OCI-LY3 (cell line): Measurements from ENCODE around the gene LRP5.

Experiments
- H2AFZ ChIP-seq: fragments of 200-600, 300-600 bp; shearing (Covaris generic); 2 replicates; pipeline ENCODE4 v1.6.0; 2014; ENCODE audit warnings: antibody characterized with exemption, low read depth, low read length
- H3K27ac ChIP-seq: fragments of 200-600, 300-600 bp; sonication (generic); 2 replicates; pipeline ENCODE4 v1.5.1; 2014; ENCODE audit warnings: mild to moderate bottlenecking, low read length, moderate library complexity, mixed read lengths
- H3K27me3 ChIP-seq: fragments of 200-600, 300-600 bp; sonication (generic); 2 replicates; pipeline ENCODE4 v1.6.1; 2014; ENCODE audit warnings: low read depth, low read length, mixed read lengths
- H3K36me3 ChIP-seq: fragments of 200-600, 300-600 bp; sonication (generic); replicated peaks from 2 replicates; pipeline ENCODE3; 2014; ENCODE audit warnings: low read depth, low read length, mixed read lengths
- H3K4me1 ChIP-seq: fragments of 300-600, 200-600 bp; sonication (generic); 2 replicates; pipeline ENCODE4 v1.6.1; 2014; ENCODE audit warnings: low read length, mixed read lengths
- H3K4me2 ChIP-seq: fragments of 200-600, 300-600 bp; sonication (generic); 2 replicates; pipeline ENCODE4 v1.6.1; 2014; ENCODE audit warnings: low read length, mixed read lengths
- H3K4me3 ChIP-seq: fragments of 300-600, 200-600 bp; sonication (generic); 2 replicates; pipeline ENCODE4 v1.5.1; 2014; ENCODE audit warnings: antibody characterized with exemption, mild to moderate bottlenecking, low read length, moderate library complexity
- H3K79me2 ChIP-seq: fragments of 300-600, 200-600 bp; shearing (Covaris generic); 2 replicates; pipeline ENCODE4 v1.6.1; 2014; ENCODE audit warnings: mild to moderate bottlenecking, low read length, mixed read lengths
- H3K9ac ChIP-seq: fragments of 300-600, 200-600 bp; shearing (Covaris generic); 2 replicates; pipeline ENCODE4 v1.6.0; 2014; ENCODE audit warnings: mild to moderate bottlenecking, low read length, moderate library complexity
- H3K9me3 ChIP-seq: fragments of 200-600, 300-600 bp; shearing (Covaris generic); 2 replicates; pipeline ENCODE4 v1.6.1; 2014; ENCODE audit warnings: low read length, mixed read lengths; ENCODE audit not compliant: insufficient read depth
- H4K20me1 ChIP-seq: fragments of 200-600, 300-600 bp; sonication (generic); 2 replicates; pipeline ENCODE4 v1.6.1; 2016; ENCODE audit warnings: low read length, mixed read lengths; ENCODE audit not compliant: insufficient read depth
- EZH2phosphoT487 ChIP-seq: fragments of 200-600 bp; shearing (Covaris generic); IDR thresholded peaks from 2 replicates; pipeline ENCODE4 v1.6.1; 2018; ENCODE audit warnings: antibody characterized with exemption, mixed run types, low read depth
- TF ChIP-seq, protein P1 (sequence below): fragments of 200-600, 300-600 bp; sonication (generic); IDR thresholded peaks from 2 replicates; pipeline ENCODE4 v1.5.1; 2014; ENCODE audit warnings: antibody characterized with exemption, low read length, low read depth

Gene LRP5

DNA sequence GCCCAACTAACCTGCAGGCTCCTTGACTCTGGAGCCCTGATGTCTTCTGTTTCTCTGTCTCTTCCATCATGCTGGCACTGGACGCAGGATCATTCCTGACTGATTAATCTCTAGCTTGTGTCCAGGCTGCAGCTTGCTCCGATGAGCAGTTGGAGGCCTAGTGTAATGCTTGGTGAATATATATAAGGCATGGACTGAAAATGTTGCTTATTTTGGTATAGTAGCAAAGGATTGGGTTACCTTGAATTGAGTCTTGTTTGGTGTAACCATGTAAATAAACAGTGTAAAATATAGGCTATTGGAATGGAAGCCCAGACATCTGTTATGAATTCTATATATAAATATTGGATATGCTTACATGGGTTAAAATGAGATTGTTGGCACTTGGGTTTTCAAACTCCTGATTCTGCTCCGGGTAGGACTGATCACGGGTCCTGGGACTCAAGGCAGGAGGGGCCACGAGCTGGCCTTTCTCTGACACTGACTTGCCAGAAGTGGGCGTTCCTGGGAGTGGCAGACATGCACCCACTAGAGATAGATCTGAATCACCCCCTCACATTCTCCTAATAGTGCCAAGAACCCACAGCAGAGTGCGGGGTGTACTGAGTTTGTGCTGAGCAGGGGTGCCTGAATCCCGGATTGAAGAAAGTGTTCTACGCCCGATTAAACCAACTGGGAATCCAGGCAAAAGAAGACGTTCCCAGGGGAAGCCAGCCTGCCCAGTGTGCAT lies 25.8 kb downstream of the LRP5 start:
- TF ChIP-seq, protein P1, sequence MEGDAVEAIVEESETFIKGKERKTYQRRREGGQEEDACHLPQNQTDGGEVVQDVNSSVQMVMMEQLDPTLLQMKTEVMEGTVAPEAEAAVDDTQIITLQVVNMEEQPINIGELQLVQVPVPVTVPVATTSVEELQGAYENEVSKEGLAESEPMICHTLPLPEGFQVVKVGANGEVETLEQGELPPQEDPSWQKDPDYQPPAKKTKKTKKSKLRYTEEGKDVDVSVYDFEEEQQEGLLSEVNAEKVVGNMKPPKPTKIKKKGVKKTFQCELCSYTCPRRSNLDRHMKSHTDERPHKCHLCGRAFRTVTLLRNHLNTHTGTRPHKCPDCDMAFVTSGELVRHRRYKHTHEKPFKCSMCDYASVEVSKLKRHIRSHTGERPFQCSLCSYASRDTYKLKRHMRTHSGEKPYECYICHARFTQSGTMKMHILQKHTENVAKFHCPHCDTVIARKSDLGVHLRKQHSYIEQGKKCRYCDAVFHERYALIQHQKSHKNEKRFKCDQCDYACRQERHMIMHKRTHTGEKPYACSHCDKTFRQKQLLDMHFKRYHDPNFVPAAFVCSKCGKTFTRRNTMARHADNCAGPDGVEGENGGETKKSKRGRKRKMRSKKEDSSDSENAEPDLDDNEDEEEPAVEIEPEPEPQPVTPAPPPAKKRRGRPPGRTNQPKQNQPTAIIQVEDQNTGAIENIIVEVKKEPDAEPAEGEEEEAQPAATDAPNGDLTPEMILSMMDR = no peak
- TF ChIP-seq EZH2phosphoT487 = no peak
- H3K27me3 ChIP-seq = no peaks in the 10 kb centered on the region
- H3K9me3 ChIP-seq = no peaks in the 10 kb centered on the region
- H3K9ac ChIP-seq = no peak overlapping the region
- no peak overlapping the region for H3K4me2 ChIP-seq
- peaks cover 14% of the 10 kb centered on the region for H3K79me2 ChIP-seq
- H3K36me3 ChIP-seq = no peaks in the 10 kb centered on the region
- no peak overlapping the region for H3K27ac ChIP-seq
- no peak overlapping the region for H3K4me3 ChIP-seq
- H2AFZ ChIP-seq = no peak overlapping the region
- no peaks in the 10 kb centered on the region for H3K4me1 ChIP-seq
- H4K20me1 ChIP-seq = peaks cover 34% of the 10 kb centered on the region

GRCh38 chr11:68340003-68340767 lies 27.8 kb downstream of the LRP5 start:
- Histone ChIP-seq H3K4me2 (no peak overlapping the region), H3K9ac (no peak overlapping the region), H3K36me3 (no peaks in the 10 kb centered on the region), H3K4me1 (no peaks in the 10 kb centered on the region), H3K4me3 (no peak overlapping the region), H2AFZ (no peak overlapping the region), H3K79me2 (peaks cover 14% of the 10 kb centered on the region), H4K20me1 (peaks cover 41% of the 10 kb centered on the region), H3K9me3 (no peaks in the 10 kb centered on the region), H3K27ac (no peak overlapping the region), H3K27me3 (no peaks in the 10 kb centered on the region)
- TF ChIP-seq, protein P1 = no peak
- no peak for TF ChIP-seq EZH2phosphoT487

DNA sequence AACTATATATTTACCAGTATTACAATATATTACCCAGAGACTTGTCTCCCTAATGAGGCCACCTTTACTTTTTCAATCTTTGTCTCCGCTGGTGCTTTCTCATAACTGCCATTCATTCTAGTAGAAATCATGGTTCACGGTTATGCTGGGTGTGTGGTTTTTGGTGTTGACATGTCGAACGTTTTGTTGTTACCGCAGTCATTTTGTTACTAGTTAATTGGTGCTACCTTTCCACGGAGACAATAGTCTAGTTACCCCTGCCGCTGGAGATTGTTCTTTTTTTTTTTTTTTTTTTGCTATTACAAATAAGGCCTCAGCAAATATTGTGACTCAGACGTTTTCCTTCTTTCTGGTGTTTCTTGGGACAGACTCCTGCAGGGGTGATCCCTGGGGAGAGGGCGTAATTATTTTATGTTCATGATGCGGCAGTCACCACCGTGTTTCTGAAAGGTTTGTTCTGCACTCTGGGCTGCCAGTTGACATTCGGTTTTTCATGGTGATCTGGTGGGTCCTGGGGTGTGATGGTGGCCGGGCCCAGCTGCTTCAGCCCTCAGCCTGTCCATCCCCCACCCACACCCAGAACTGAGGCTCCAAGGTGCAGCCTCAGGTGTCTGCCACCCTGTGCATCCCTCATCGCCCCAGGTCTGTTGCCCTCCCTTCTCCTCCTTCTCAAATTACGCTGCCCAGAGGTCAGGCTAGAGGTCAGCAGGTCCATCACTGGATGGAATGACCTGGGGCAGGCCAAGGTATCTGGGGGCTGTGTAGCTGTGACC lies 28.6 kb downstream of the LRP5 start:
- Histone ChIP-seq H3K36me3 (peaks cover 6% of the 10 kb centered on the region), H3K27ac (no peak overlapping the region), H3K79me2 (peaks cover 14% of the 10 kb centered on the region), H3K9me3 (no peaks in the 10 kb centered on the region), H3K27me3 (no peaks in the 10 kb centered on the region), H3K4me1 (no peaks in the 10 kb centered on the region), H4K20me1 (peaks cover 38% of the 10 kb centered on the region), H3K4me3 (no peak overlapping the region), H2AFZ (no peak overlapping the region), H3K4me2 (no peak overlapping the region), H3K9ac (no peak overlapping the region)
- no peak for TF ChIP-seq EZH2phosphoT487
- TF ChIP-seq, protein P1 = no peak
